CD4-positive, alpha-beta T cell (primary cell): ENCODE results near the gene ADSL. TPM values are rescaled to one million over a fixed set of nuclear protein-coding genes. Genes with fewer than 3 reads are reported as not detected.

Experiments
- ATAC-seq: fragments of 200-7000 bp; cut with Tn5 transposase; one replicate; pipeline ENCODE4 v1.10.0; 2022; ENCODE audit warnings: mild to moderate bottlenecking; ENCODE audit not compliant: poor library complexity
- CTCF ChIA-PET: fragments of 350-600 bp; sonication (Branson Sonifier 250); formaldehyde crosslinking; loops from one replicate; lab custom pipeline; 2021; ENCODE audit warnings: antibody characterized with exemption, inconsistent platforms; lab: Charles Lee
- POLR2A ChIA-PET: fragments of 350-600 bp; sonication (Branson Sonifier 250); formaldehyde crosslinking; loops from one replicate; lab custom pipeline; 2021; ENCODE audit warnings: antibody characterized with exemption, inconsistent platforms; lab: Charles Lee
- DNase-seq, 14 experiments: peaks; one replicate each; pipeline ENCODE4 v3.0.0-alpha.2; 2013 to 2020; ENCODE audit warnings: mixed read lengths in 2 of 14
- H3K27ac ChIP-seq, 2 donors: one replicate each; pipeline versions ENCODE4 v1.5.1 to v1.7.0; 2013; ENCODE audit warnings: low read length in 2 of 2, low read depth in 1 of 2, mild to moderate bottlenecking in 1 of 2
- H3K27me3 ChIP-seq, 2 experiments: 1 replicate in 1 of 2; 2 replicates in 1 of 2; pipeline versions ENCODE4 v1.6.1 to v1.7.0; 2013; ENCODE audit warnings: low read length in 2 of 2, control low read depth in 1 of 2, mild to moderate bottlenecking in 1 of 2, moderate library complexity in 1 of 2; ENCODE audit not compliant: insufficient read depth in 2 of 2, control insufficient read depth in 1 of 2
- H3K36me3 ChIP-seq: one replicate; pipeline ENCODE4 v1.6.1; 2013; ENCODE audit warnings: low read length, control low read depth; ENCODE audit not compliant: insufficient read depth
- H3K4me1 ChIP-seq: one replicate; pipeline ENCODE4 v1.6.1; 2013; ENCODE audit warnings: low read length, control low read depth; ENCODE audit not compliant: insufficient read depth
- H3K4me3 ChIP-seq: one replicate; pipeline ENCODE4 v1.5.1; 2013; ENCODE audit warnings: mild to moderate bottlenecking, low read length, moderate library complexity
- H3K9me3 ChIP-seq, 2 experiments: 1 replicate in 1 of 2; 2 replicates in 1 of 2; pipeline versions ENCODE4 v1.6.1 to v1.7.0; 2013; ENCODE audit warnings: low read length in 2 of 2, mild to moderate bottlenecking in 2 of 2, control low read depth in 1 of 2, moderate library complexity in 1 of 2; ENCODE audit not compliant: control insufficient read depth in 1 of 2, insufficient read depth in 1 of 2
- H3K27ac Mint-ChIP-seq: one replicate; pipeline ENCODE4 v1.8.0; 2020; ENCODE audit warnings: mixed read lengths
- H3K27me3 Mint-ChIP-seq: one replicate; pipeline ENCODE4 v1.8.0; 2021; ENCODE audit warnings: mixed read lengths
- H3K36me3 Mint-ChIP-seq: one replicate; pipeline ENCODE4 v1.8.0; 2021; ENCODE audit warnings: low read depth, mixed read lengths
- H3K4me1 Mint-ChIP-seq: one replicate; pipeline ENCODE4 v1.8.0; 2021; ENCODE audit warnings: low read depth, mixed read lengths
- H3K4me3 Mint-ChIP-seq: one replicate; pipeline ENCODE4 v1.8.0; 2020; ENCODE audit warnings: mild to moderate bottlenecking, mixed read lengths
- H3K9me3 Mint-ChIP-seq: one replicate; pipeline ENCODE4 v1.8.0; 2020; ENCODE audit warnings: mixed read lengths
- CTCF ChIP-seq: fragments of 200-600 bp; IDR thresholded peaks from one replicate; pipeline ENCODE4 v1.8.0; 2022; ENCODE audit warnings: antibody characterized with exemption, mild to moderate bottlenecking
- intact Hi-C, 2 experiments: fragments of 100-400 bp; cut with DNase I in 1 of 2; cut with micrococcal nuclease in 1 of 2; formaldehyde crosslinking; loops; one replicate each; pipeline versions ENCODE4 v1.15.1 to v1.9.0; 2023 to 2025; cut with DNase I, micrococcal nuclease
- total RNA-seq, 174 experiments: library from RNA in 2 of 174; stranded (reverse) in 2 of 174; gene quantifications; one replicate each; pipeline ENCODE4 v1.2.3 and lab custom pipeline; 2021 to 2026

The ADSL gene
- total RNA-seq, 2 experiments from 2014 or later, result 62.9 to 75.3 TPM

GRCh38 chr22:40332319-40332781, 13.9 kb upstream of the ADSL start:
- peak overlapping the region; percentile 78 for H3K4me3 Mint-ChIP-seq
- ATAC-seq, result peak; percentile 74
- no peak for TF ChIP-seq CTCF
- Histone ChIP-seq H3K4me1 (peaks cover 72% of the 10 kb centered on the region), H3K27me3 (no peaks in the 10 kb centered on the region), H3K36me3 (peaks cover 13% of the 10 kb centered on the region), H3K27ac (peak overlapping the region in 1 of 2 donors; percentile 3), H3K4me3 (no peak overlapping the region), H3K9me3 (no peaks in the 10 kb centered on the region)
- intact Hi-C loops, result loop anchor here (1.0 to 5.0 kb wide), 3 partner anchors 8 to 42 kb away; no protein-coding TSS in a partner anchor
- peak in 4 of 14 experiments; percentile 30 to 48 (median 40) for DNase-seq
- CTCF ChIA-PET, result interaction anchor here (0.6 to 4.5 kb wide), 2 partner anchors 14 to 32 kb away, joined by 3 to 37 read pairs; partner anchors contain the start of gene ADSL
- POLR2A ChIA-PET, result interaction anchor here (2.2 to 5.7 kb wide), 2 partner anchors 9 to 15 kb away, joined by 8 to 48 read pairs; no protein-coding TSS in a partner anchor
- no peaks in the 10 kb centered on the region for H3K27me3 Mint-ChIP-seq
- H3K4me1 Mint-ChIP-seq, result peaks cover 96% of the 10 kb centered on the region
- peak overlapping the region; percentile 97 for H3K27ac Mint-ChIP-seq
- peaks cover 18% of the 10 kb centered on the region for H3K36me3 Mint-ChIP-seq
- no peaks in the 10 kb centered on the region for H3K9me3 Mint-ChIP-seq

GRCh38 chr22:40334060-40334459, 12.2 kb upstream of the ADSL start:
- H3K9me3 Mint-ChIP-seq, result no peaks in the 10 kb centered on the region
- ChIA-PET CTCF (interaction anchor here (4.5 kb wide), 1 partner anchor 13 kb away, joined by 37 read pairs; the partner anchor contains the start of gene ADSL), POLR2A (interaction anchor here (0.9 to 5.7 kb wide), 6 partner anchors 8 to 290 kb away, joined by 3 to 56 read pairs (median 30); partner anchors contain the start of gene ADSL)
- peaks cover 13% of the 10 kb centered on the region for H3K36me3 ChIP-seq
- peaks cover 71% of the 10 kb centered on the region for H3K4me1 ChIP-seq
- H3K27ac Mint-ChIP-seq, result peak overlapping the region; percentile 97
- H3K4me3 Mint-ChIP-seq, result peak overlapping the region; percentile 78
- intact Hi-C loops, result loop anchor here (2.0 to 5.0 kb wide), 2 partner anchors 15 to 42 kb away; no protein-coding TSS in a partner anchor
- no peaks in the 10 kb centered on the region for H3K9me3 ChIP-seq
- H3K27ac ChIP-seq, result peak overlapping the region in 1 of 2 donors; percentile 15
- no peaks in the 10 kb centered on the region for H3K27me3 ChIP-seq
- H3K27me3 Mint-ChIP-seq, result no peaks in the 10 kb centered on the region
- ATAC-seq (no peak), DNase-seq (no peak)
- peaks cover 11% of the 10 kb centered on the region for H3K36me3 Mint-ChIP-seq
- no peak for TF ChIP-seq CTCF
- peaks cover 89% of the 10 kb centered on the region for H3K4me1 Mint-ChIP-seq
- no peak overlapping the region for H3K4me3 ChIP-seq

- peaks cover 7% of the 10 kb centered on the region for H3K36me3 ChIP-seq
- H3K9me3 Mint-ChIP-seq, result no peaks in the 10 kb centered on the region
- no peak overlapping the region for H3K4me3 ChIP-seq
- DNase-seq (peak in 3 of 14 experiments; percentile 67 to 78 (median 74)), ATAC-seq (peak; percentile 45)
- ChIA-PET POLR2A (interaction anchor here (0.7 to 5.7 kb wide), 10 partner anchors 9 to 291 kb away, joined by 3 to 56 read pairs (median 4); partner anchors contain the start of gene ADSL), CTCF (interaction anchor here (0.6 to 4.5 kb wide), 6 partner anchors 9 to 296 kb away, joined by 3 to 37 read pairs (median 3); partner anchors contain the start of gene ADSL)
- peaks cover 64% of the 10 kb centered on the region for H3K4me1 ChIP-seq
- no peaks in the 10 kb centered on the region for H3K27me3 Mint-ChIP-seq
- peak overlapping the region; percentile 71 for H3K4me3 Mint-ChIP-seq
- H3K9me3 ChIP-seq, result no peaks in the 10 kb centered on the region
- no peak for TF ChIP-seq CTCF
- intact Hi-C loops, result loop anchor here (1.0 to 5.0 kb wide), 3 partner anchors 11 to 43 kb away; partner anchors contain the start of gene ADSL (in 1 of the 2)
- H3K36me3 Mint-ChIP-seq, result peaks cover 11% of the 10 kb centered on the region
- H3K27ac ChIP-seq, result peak overlapping the region in 1 of 2 donors; percentile 15
- no peaks in the 10 kb centered on the region for H3K27me3 ChIP-seq
- peaks cover 86% of the 10 kb centered on the region for H3K4me1 Mint-ChIP-seq
- H3K27ac Mint-ChIP-seq, result peak overlapping the region; percentile 97
These were observed 11.4 kb upstream of the ADSL start for GRCh38 chr22:40334899-40335298.
